Endothelial cell of umbilical vein (primary cell): Measurements from ENCODE around the gene BBX. TPM values are rescaled to one million over a fixed set of nuclear protein-coding genes. Genes with fewer than 3 reads are reported as not detected.

ENCODE experiments used
- BruUV-seq: library from RNA; stranded (reverse); fragments of 400-500 nt; replicated peaks from 2 replicates; lab custom pipeline; 2021; lab: Mats Ljungman, UMichigan
- CTCF ChIA-PET: fragments of 300-600, 350-600 bp; sonication (Branson Sonifier 250); formaldehyde crosslinking; loops from one replicate; lab custom pipeline; 2021; ENCODE audit warnings: antibody characterized with exemption, inconsistent platforms; lab: Charles Lee
- POLR2A ChIA-PET: fragments of 300-600, 350-600 bp; sonication (Branson Sonifier 250); formaldehyde crosslinking; loops from one replicate; lab custom pipeline; 2021; ENCODE audit warnings: antibody characterized with exemption, inconsistent platforms; lab: Charles Lee
- DNase-seq: peaks from one replicate; pipeline ENCODE4 v3.0.0-alpha.2; 2011; ENCODE audit warnings: low read depth, low spot score
- FAIRE-seq: peaks from 2 replicates; lab custom pipeline; 2011; peaks lifted over from hg19 to GRCh38; lab: Jason Lieb, UNC
- H2AFZ ChIP-seq: 2 replicates; pipeline ENCODE4 v1.6.0; 2012; ENCODE audit warnings: low read depth, low read length, control low read depth, inconsistent platforms
- H3K27ac ChIP-seq: 2 replicates; pipeline ENCODE4 v1.5.1; 2011; ENCODE audit warnings: low read depth, mild to moderate bottlenecking, control low read depth, low read length, moderate library complexity; ENCODE audit not compliant: insufficient read depth
- H3K27me3 ChIP-seq, 2 experiments: 2 replicates each; pipeline versions ENCODE4 v1.6.0 to v1.6.1; 2011; ENCODE audit warnings: low read length in 2 of 2, mixed read lengths in 1 of 2; ENCODE audit not compliant: control insufficient read depth in 2 of 2, insufficient read depth in 2 of 2
- H3K36me3 ChIP-seq, 2 experiments: 2 replicates in 1 of 2; 3 replicates in 1 of 2; pipeline ENCODE4 v1.5.1; 2011; ENCODE audit warnings: low read length in 2 of 2, mild to moderate bottlenecking in 1 of 2, moderate library complexity in 1 of 2; ENCODE audit not compliant: control insufficient read depth in 2 of 2, insufficient read depth in 2 of 2; ENCODE audit errors: extremely low read depth in 1 of 2
- H3K4me1 ChIP-seq: 3 replicates; pipeline ENCODE4 v1.5.1; 2011; ENCODE audit warnings: mild to moderate bottlenecking, low read length; ENCODE audit not compliant: control insufficient read depth, insufficient read depth; ENCODE audit errors: extremely low read depth
- H3K4me2 ChIP-seq: 2 replicates; pipeline ENCODE4 v1.6.1; 2011; ENCODE audit warnings: low read length, control low read depth, mixed read lengths; ENCODE audit not compliant: insufficient read depth
- H3K4me3 ChIP-seq, 3 experiments: fragments of 200-600 bp in 1 of 3; sonication (generic), shearing (Covaris generic) in 1 of 3; replicated peaks in 1 of 3; 2 replicates each; pipeline ENCODE4 v1.5.1; 2011 to 2016; ENCODE audit warnings: control low read depth in 3 of 3, low read length in 3 of 3, mild to moderate bottlenecking in 2 of 3, inconsistent platforms in 1 of 3, low read depth in 1 of 3, moderate library complexity in 1 of 3; ENCODE audit not compliant: insufficient read depth in 1 of 3
- H3K79me2 ChIP-seq: 2 replicates; pipeline ENCODE4 v1.6.0; 2012; ENCODE audit warnings: low read length, inconsistent platforms; ENCODE audit not compliant: control insufficient read depth, insufficient read depth
- H3K9ac ChIP-seq: replicated peaks from 2 replicates; pipeline ENCODE3; 2011; ENCODE audit warnings: low read length, control low read depth; ENCODE audit not compliant: insufficient read depth; ENCODE audit errors: extremely low read depth
- H3K9me1 ChIP-seq: replicated peaks from 3 replicates; pipeline ENCODE4 v1.6.0; 2011; ENCODE audit warnings: mild to moderate bottlenecking, low read length; ENCODE audit not compliant: control insufficient read depth, insufficient read depth; ENCODE audit errors: extremely low read depth
- H3K9me3 ChIP-seq: replicated peaks from 2 replicates; pipeline ENCODE4 v1.5.1; 2012; ENCODE audit warnings: low read length, inconsistent platforms; ENCODE audit not compliant: control insufficient read depth, insufficient read depth
- H4K20me1 ChIP-seq: replicated peaks from 2 replicates; pipeline ENCODE3; 2011; ENCODE audit warnings: mild to moderate bottlenecking, low read length; ENCODE audit not compliant: control insufficient read depth, insufficient read depth; ENCODE audit errors: extremely low read depth
- CTCF ChIP-seq, 2 donors: IDR thresholded peaks; 1 replicate in 1 of 2; 2 replicates in 1 of 2; pipeline ENCODE4 v1.5.1; 2011; ENCODE audit warnings: low read length in 2 of 2, mild to moderate bottlenecking in 2 of 2, moderate library complexity in 2 of 2, control low read depth in 1 of 2, inconsistent platforms in 1 of 2, low read depth in 1 of 2; ENCODE audit not compliant: insufficient read depth in 1 of 2; ENCODE audit errors: extremely low read depth in 1 of 2
- EZH2 ChIP-seq: IDR thresholded peaks from 2 replicates; pipeline ENCODE4 v1.6.1; 2012; ENCODE audit warnings: borderline replicate concordance, low read depth, mild to moderate bottlenecking, moderate library complexity, low read length, inconsistent platforms; ENCODE audit not compliant: severe bottlenecking
- FOS ChIP-seq: IDR thresholded peaks from 2 replicates; pipeline ENCODE4 v1.6.1; 2011; ENCODE audit warnings: mild to moderate bottlenecking, low read length, moderate library complexity, borderline replicate concordance; ENCODE audit not compliant: insufficient read depth
- GATA2 ChIP-seq: IDR thresholded peaks from 2 replicates; pipeline ENCODE4 v1.7.0; 2011; ENCODE audit warnings: low read depth, mild to moderate bottlenecking, moderate library complexity, mixed read lengths, low read length; ENCODE audit not compliant: insufficient read length, insufficient read depth
- JUN ChIP-seq: IDR thresholded peaks from 2 replicates; pipeline ENCODE4 v1.6.1; 2011; ENCODE audit warnings: borderline replicate concordance, low read depth; ENCODE audit not compliant: insufficient read length, insufficient read depth
- MYC ChIP-seq: IDR thresholded peaks from one replicate; pipeline ENCODE4 v1.6.1; 2011; ENCODE audit warnings: mild to moderate bottlenecking, low read depth, low read length
- POLR2A ChIP-seq: IDR thresholded peaks from 2 replicates; pipeline ENCODE4 v1.6.1; 2012; ENCODE audit warnings: low read depth, mild to moderate bottlenecking, control low read depth, low read length
- POLR2AphosphoS5 ChIP-seq: IDR thresholded peaks from 2 replicates; pipeline ENCODE4 v1.6.1; 2012; ENCODE audit warnings: low read depth, mild to moderate bottlenecking, control low read depth, low read length, moderate library complexity; ENCODE audit not compliant: insufficient read depth
- dilution Hi-C: fragments of 300-500 bp; cut with MboI; formaldehyde crosslinking; loops from one replicate; pipeline ENCODE4 v1.15.0; 2019; ENCODE audit warnings: low sequenced_read_pairs; ENCODE audit not compliant: extremely low pct_ligation_motif_present
- intact Hi-C: fragments of 100-400 bp; cut with micrococcal nuclease; formaldehyde crosslinking; loops from one replicate; pipeline ENCODE4 v1.10.0; 2022
- polyA plus RNA-seq, 4 experiments: library from polyadenylated mRNA; depleted of rRNA in 3 of 4; stranded (reverse) in 3 of 4; unstranded in 1 of 4; fragments of >200 nt; gene quantifications; 2 replicates each; pipeline versions ENCODE4 v1.2.1 to v1.2.3, GENCODE V29; 2011 to 2012; ENCODE audit warnings: missing spikeins in 1 of 4
- total RNA-seq: library from RNA; stranded (reverse); gene quantifications from 2 replicates; pipeline ENCODE4 v1.2.3, GENCODE V29; 2021
- TF ChIP-seq, protein P1 (sequence below): IDR thresholded peaks from 2 replicates; pipeline ENCODE4 v1.6.1; 2011; ENCODE audit not compliant: insufficient read depth, insufficient read length

BBX gene
- total and polyA plus RNA-seq, 2 donors (not counting 3 experiments of a cell fraction or from before 2014, with no cell fraction given) = 21.4 to 43.4 TPM

DNA sequence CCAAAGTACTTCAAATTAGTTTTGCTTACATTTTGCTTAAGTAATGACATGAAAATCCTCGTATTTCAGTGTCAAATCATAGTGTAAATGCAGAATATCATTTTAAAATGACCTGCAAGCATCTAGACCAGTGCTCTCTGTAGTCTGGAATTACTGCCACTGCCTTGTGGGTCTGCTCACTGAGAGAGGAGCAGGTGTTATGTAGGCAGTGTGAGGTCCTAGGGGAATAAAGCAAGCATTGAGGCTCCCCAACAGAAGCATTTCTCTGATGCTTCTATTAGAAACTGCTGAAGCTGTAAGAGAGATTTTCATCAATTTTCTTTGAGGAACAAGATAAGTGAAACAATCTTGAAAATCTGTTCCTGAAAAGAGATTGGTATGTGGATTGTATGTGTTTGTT, 253.2 kb downstream of the BBX start:
- ChIA-PET POLR2A (no interaction called here), CTCF (interaction anchor here (1.1 kb wide), 1 partner anchor 13 kb away, joined by 4 read pairs; no protein-coding TSS in a partner anchor)
- Histone ChIP-seq H3K27ac (no peak overlapping the region), H3K4me3 (no peak overlapping the region), H3K4me2 (no peak overlapping the region), H3K79me2 (no peaks in the 10 kb centered on the region), H3K36me3 (peaks cover 0 to 6% of the 10 kb centered on the region in 2 experiments), H3K27me3 (no peaks in the 10 kb centered on the region), H3K9me3 (no peaks in the 10 kb centered on the region), H3K9ac (no peak overlapping the region), H3K4me1 (no peaks in the 10 kb centered on the region), H4K20me1 (no peaks in the 10 kb centered on the region), H3K9me1 (no peaks in the 10 kb centered on the region), H2AFZ (no peak overlapping the region)
- intact Hi-C loops = no loop called here
- dilution Hi-C loops = no loop called here
- FAIRE-seq (no peak), DNase-seq (no peak)
- no TSS peak for BruUV-seq
- TF ChIP-seq MYC (no peak), GATA2 (no peak), POLR2A (no peak), CTCF (IDR thresholded peaks at IDR 0.05; ENCODE audit: extremely low read depth in 1 of 2, insufficient read depth in 1 of 2, low read depth in 1 of 2, low read length in 2 of 2) (no peak), POLR2AphosphoS5 (no peak), EZH2 (no peak), FOS (no peak), JUN (no peak)
- TF ChIP-seq, protein P1, sequence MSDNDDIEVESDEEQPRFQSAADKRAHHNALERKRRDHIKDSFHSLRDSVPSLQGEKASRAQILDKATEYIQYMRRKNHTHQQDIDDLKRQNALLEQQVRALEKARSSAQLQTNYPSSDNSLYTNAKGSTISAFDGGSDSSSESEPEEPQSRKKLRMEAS = no peak
